Activated naive CD8-positive, alpha-beta T cell (primary cell): ENCODE data around the gene ADAMTS4.

ENCODE experiments used
- H3K27ac Mint-ChIP-seq: one replicate; pipeline ENCODE4 v1.8.0; 2021; ENCODE audit warnings: mixed read lengths
- H3K27me3 Mint-ChIP-seq: one replicate; pipeline ENCODE4 v1.8.0; 2021; ENCODE audit warnings: mixed read lengths
- H3K36me3 Mint-ChIP-seq: one replicate; pipeline ENCODE4 v1.8.0; 2021; ENCODE audit warnings: mixed read lengths
- H3K4me1 Mint-ChIP-seq: one replicate; pipeline ENCODE4 v1.8.0; 2021; ENCODE audit warnings: low read depth, mixed read lengths
- H3K4me3 Mint-ChIP-seq: one replicate; pipeline ENCODE4 v1.8.0; 2021; ENCODE audit warnings: mild to moderate bottlenecking, mixed read lengths
- H3K9me3 Mint-ChIP-seq: one replicate; pipeline ENCODE4 v1.8.0; 2021; ENCODE audit warnings: low read depth, mixed read lengths

ADAMTS4 gene

DNA sequence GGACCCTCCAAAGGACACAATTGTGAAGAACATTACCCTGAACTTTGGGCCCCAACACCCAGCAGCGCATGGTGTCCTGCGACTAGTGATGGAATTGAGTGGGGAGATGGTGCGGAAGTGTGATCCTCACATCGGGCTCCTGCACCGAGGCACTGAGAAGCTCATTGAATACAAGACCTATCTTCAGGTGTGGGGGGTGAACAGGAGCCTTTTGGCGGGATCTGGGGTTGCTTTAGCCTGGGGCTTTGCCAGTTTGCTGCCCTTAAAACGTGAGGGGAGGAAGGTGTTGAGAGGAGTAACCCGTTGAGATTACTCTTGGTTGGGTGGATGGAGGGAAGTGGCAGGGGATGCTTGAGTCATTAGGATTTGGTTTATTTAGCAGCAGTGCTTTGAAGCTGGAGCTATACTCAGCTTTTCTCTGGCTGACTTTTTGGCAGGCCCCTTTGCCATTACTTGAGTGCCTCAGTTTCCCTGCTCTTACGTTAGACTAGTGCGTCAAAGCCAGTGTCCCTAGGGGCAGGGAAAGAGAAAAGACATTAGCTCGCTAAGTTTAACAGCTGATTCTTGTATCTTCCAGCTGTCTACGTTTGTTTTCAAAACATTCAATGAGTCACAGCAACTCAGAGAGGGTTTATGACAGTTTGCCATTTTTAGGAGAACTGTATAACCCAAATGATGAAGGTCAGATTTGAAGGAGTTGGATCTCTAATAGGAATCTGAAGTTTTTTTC lies 7.7 kb upstream of the ADAMTS4 start:
- H3K4me3 Mint-ChIP-seq: no peak overlapping the region
- peaks cover 58% of the 10 kb centered on the region for H3K4me1 Mint-ChIP-seq
- H3K36me3 Mint-ChIP-seq: peaks cover 14% of the 10 kb centered on the region
- H3K27me3 Mint-ChIP-seq: no peaks in the 10 kb centered on the region
- peak overlapping the region; percentile 80 for H3K27ac Mint-ChIP-seq
- H3K9me3 Mint-ChIP-seq: no peaks in the 10 kb centered on the region

GRCh38 chr1:161201836-161202712 lies 3.2 kb upstream of the ADAMTS4 start, which contains the start of gene NDUFS2:
TSS of gene NDUFS2 (plus strand) at chr1:161202367. CDS start at chr1:161202386, 19 bp downstream.
- peaks cover 72% of the 10 kb centered on the region for H3K4me1 Mint-ChIP-seq
- no peaks in the 10 kb centered on the region for H3K9me3 Mint-ChIP-seq

GRCh38 chr1:161200992-161201835 lies 2.4 kb upstream of the ADAMTS4 start:
- H3K4me3 Mint-ChIP-seq: peak overlapping the region; percentile 94
- H3K36me3 Mint-ChIP-seq: peaks cover 9% of the 10 kb centered on the region
- no peaks in the 10 kb centered on the region for H3K9me3 Mint-ChIP-seq
- H3K27me3 Mint-ChIP-seq: no peaks in the 10 kb centered on the region
- peaks cover 66% of the 10 kb centered on the region for H3K4me1 Mint-ChIP-seq
- H3K27ac Mint-ChIP-seq: peak overlapping the region; percentile 95

More at GRCh38 chr1:161201836-161202712, 3.2 kb upstream of the ADAMTS4 start, which contains the start of gene NDUFS2:
- no peaks in the 10 kb centered on the region for H3K27me3 Mint-ChIP-seq
- H3K36me3 Mint-ChIP-seq: peaks cover 9% of the 10 kb centered on the region
- H3K4me3 Mint-ChIP-seq: peak within 1 kb of the TSS; percentile 94
- peak within 1 kb of the TSS; percentile 95 for H3K27ac Mint-ChIP-seq

DNA sequence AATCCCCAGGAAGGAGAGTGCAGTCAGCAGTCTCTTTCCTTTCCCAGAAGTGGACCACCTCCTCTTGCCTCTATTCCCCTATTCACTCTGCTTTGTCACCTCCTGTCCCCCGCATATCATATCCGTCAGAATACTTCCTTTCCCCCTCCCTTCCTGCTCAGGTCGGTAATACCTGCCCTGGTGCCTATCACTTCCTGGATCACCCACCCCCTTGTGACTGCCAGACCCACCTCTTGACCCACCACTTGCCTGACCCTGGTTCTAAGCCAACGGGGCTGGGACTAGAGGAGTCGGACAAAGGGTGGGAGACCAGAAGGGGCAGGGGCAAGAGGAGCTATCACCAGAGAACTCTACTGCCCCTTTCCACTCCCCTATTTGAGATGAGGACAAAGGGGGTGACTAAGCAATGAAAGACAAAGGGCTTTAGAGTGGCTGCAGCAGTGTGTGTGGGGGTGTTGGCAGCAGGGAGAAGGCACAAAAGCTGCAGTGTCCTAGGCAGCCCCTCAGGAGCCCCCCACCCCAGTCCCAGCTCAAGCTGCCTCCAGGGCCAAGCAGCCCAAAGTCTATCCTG lies 1.7 kb upstream of the ADAMTS4 start:
- Mint-ChIP-seq H3K4me1 (peaks cover 63% of the 10 kb centered on the region), H3K9me3 (no peaks in the 10 kb centered on the region), H3K27me3 (no peaks in the 10 kb centered on the region), H3K27ac (peak overlapping the region; percentile 95), H3K4me3 (peak overlapping the region; percentile 94), H3K36me3 (peaks cover 9% of the 10 kb centered on the region)

GRCh38 chr1:161199506-161200139 lies 769 bp upstream of the ADAMTS4 start:
- Mint-ChIP-seq H3K4me1 (peaks cover 64% of the 10 kb centered on the region), H3K27ac (peak overlapping the region; percentile 95), H3K9me3 (no peaks in the 10 kb centered on the region), H3K4me3 (peak overlapping the region; percentile 94), H3K36me3 (peaks cover 6% of the 10 kb centered on the region), H3K27me3 (no peaks in the 10 kb centered on the region)

DNA sequence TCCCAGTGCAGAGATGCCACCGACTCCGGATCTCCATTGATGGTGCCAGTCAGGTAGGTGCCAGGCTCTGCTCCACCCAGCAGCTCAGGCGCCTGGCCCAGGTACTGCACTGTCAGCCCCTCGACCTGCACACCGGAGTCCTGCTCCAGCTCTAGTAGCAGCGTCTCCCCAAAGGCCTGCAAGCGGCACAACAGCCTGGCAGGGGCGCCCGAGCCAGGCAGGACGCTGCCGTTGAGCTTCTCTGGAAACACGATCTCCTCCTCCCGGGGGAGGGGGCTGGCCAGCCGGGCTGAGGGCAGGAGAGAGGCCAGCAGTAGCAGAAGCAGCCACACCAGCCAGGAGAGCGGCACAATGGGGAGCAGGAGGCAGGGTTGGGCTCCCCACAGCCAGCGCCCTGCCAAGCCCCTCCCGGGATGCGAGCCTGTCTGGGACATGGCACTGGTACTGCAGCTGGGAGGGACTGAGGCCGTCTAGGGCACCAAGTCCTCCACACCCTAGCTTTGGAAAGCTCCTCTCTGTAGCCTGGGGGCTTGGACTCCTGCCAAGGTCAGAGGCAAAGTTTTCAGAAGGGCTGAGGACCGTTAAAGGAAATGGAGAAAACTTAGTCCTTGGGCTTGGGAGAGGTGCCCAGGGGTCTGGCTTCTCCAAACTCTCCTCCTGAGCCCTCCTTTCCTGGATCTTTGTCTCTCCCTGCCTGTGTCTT lies 509 bp downstream of the ADAMTS4 start:
- Mint-ChIP-seq H3K36me3 (no peaks in the 10 kb centered on the region), H3K4me3 (no peak overlapping the region), H3K27ac (no peak overlapping the region), H3K9me3 (no peaks in the 10 kb centered on the region), H3K27me3 (no peaks in the 10 kb centered on the region), H3K4me1 (peaks cover 55% of the 10 kb centered on the region)

GRCh38 chr1:161197560-161198193 lies 1.2 kb downstream of the ADAMTS4 start:
- Mint-ChIP-seq H3K4me3 (no peak overlapping the region), H3K9me3 (no peaks in the 10 kb centered on the region), H3K36me3 (no peaks in the 10 kb centered on the region), H3K27me3 (no peaks in the 10 kb centered on the region), H3K4me1 (peaks cover 55% of the 10 kb centered on the region), H3K27ac (no peak overlapping the region)

- H3K4me1 Mint-ChIP-seq: peaks cover 53% of the 10 kb centered on the region
- no peaks in the 10 kb centered on the region for H3K9me3 Mint-ChIP-seq
- no peak overlapping the region for H3K27ac Mint-ChIP-seq
- H3K27me3 Mint-ChIP-seq: no peaks in the 10 kb centered on the region
- no peaks in the 10 kb centered on the region for H3K36me3 Mint-ChIP-seq
- H3K4me3 Mint-ChIP-seq: no peak overlapping the region
Measured at GRCh38 chr1:161196521-161197451, 2.1 kb downstream of the ADAMTS4 start.

GRCh38 chr1:161196111-161196510 lies 2.7 kb downstream of the ADAMTS4 start:
- H3K36me3 Mint-ChIP-seq: no peaks in the 10 kb centered on the region

DNA sequence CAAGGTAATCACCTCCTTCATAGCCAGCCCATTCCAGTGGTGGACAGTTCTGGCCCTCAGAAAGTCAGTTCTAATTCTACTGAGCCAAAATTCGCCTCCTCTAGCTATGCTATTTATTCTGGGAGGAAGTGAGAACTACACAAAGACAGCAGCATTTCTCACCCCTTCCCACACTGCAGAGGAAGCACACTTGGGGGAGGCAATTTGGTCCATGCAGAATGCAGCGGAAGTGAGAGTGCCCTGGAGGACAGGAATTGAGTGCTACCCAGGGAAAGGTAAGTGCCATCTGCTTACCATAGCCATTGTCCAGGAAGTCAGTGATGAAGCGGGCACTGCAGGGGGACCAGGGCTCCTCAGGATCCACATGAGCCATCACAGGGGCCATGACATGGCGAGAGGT lies 3.7 kb downstream of the ADAMTS4 start:
- H3K4me1 Mint-ChIP-seq: peaks cover 39% of the 10 kb centered on the region
- no peak overlapping the region for H3K4me3 Mint-ChIP-seq
- H3K27me3 Mint-ChIP-seq: no peaks in the 10 kb centered on the region
- no peaks in the 10 kb centered on the region for H3K9me3 Mint-ChIP-seq
- H3K27ac Mint-ChIP-seq: peak overlapping the region; percentile 66
- H3K36me3 Mint-ChIP-seq: no peaks in the 10 kb centered on the region

More at GRCh38 chr1:161196111-161196510, 2.7 kb downstream of the ADAMTS4 start:
- Mint-ChIP-seq H3K4me1 (peaks cover 46% of the 10 kb centered on the region), H3K27me3 (no peaks in the 10 kb centered on the region), H3K9me3 (no peaks in the 10 kb centered on the region), H3K27ac (peak overlapping the region; percentile 68), H3K4me3 (no peak overlapping the region)

GRCh38 chr1:161193561-161194235 lies 5.2 kb downstream of the ADAMTS4 start:
- Mint-ChIP-seq H3K4me1 (peaks cover 33% of the 10 kb centered on the region), H3K27me3 (no peaks in the 10 kb centered on the region), H3K27ac (no peak overlapping the region), H3K4me3 (no peak overlapping the region), H3K36me3 (no peaks in the 10 kb centered on the region), H3K9me3 (no peaks in the 10 kb centered on the region)
